PFSK-1 (cell line): Measurements from ENCODE around the gene FADS2.

Experiments
- FOXP2 ChIP-seq: optimal IDR thresholded peaks from 2 replicates; pipeline ENCODE3; 2011; ENCODE audit warnings: borderline replicate concordance, control low read depth, inconsistent platforms; ENCODE audit not compliant: insufficient read depth; ENCODE audit errors: extremely low read length, extremely low read depth
- POLR2AphosphoS5 ChIP-seq: IDR thresholded peaks from 2 replicates; pipeline ENCODE4 v1.6.1; 2012; ENCODE audit warnings: low read depth, mild to moderate bottlenecking, control low read depth, low read length, moderate library complexity
- REST ChIP-seq, 2 experiments: IDR thresholded peaks; 2 replicates each; pipeline versions ENCODE4 v1.6.1 to v1.8.0; 2011 to 2012; ENCODE audit warnings: low read depth in 2 of 2, low read length in 2 of 2, control low read depth in 1 of 2, inconsistent platforms in 1 of 2, mild to moderate bottlenecking in 1 of 2, moderate library complexity in 1 of 2; ENCODE audit not compliant: insufficient read depth in 1 of 2
- SIN3A ChIP-seq: IDR thresholded peaks from 2 replicates; pipeline ENCODE4 v1.6.1; 2012; ENCODE audit warnings: mild to moderate bottlenecking, low read length, moderate library complexity, borderline replicate concordance; ENCODE audit not compliant: insufficient read depth
- TAF1 ChIP-seq: IDR thresholded peaks from 2 replicates; pipeline ENCODE4 v1.6.1; 2012; ENCODE audit warnings: low read length, control low read depth, borderline replicate concordance; ENCODE audit not compliant: insufficient read depth

DNA sequence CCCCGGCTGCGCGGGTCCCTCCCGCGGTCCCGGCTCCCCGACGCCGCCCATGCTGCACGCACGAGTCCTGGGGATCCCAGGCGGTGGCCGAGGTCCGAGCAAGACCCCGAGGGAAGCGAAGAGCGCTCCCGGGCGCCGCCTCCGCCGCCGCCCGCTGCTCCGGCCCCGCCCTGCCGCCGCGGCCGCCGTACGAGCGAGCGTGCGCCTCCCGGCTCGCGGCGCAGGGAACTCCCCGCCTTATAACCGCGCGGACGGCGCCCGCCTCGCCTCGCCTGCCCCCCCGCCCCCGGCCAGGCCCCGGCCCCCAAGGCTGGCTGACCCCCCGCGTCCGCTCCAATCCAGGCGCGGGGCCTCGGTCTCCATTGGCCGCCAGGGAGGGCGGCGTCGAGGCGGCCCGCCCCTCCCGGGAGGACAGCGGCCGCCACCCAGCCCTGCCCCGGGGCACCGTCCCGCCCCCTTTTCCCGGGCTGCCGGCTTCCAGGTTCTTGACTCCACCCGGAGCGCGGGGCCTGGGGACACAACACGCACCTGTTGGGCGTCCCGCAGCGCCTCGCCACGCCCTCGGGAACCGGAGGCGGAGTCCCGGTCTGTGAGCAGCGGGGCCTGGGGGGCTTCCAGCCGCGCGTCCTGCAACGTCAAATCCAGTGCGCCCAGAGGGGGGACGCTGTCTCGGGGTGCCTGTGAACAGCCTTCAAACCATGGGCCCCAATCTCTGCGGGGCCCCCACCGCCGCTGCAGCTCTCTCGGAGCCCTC is 63.4 kb downstream of the FADS2 start, which contains the start of gene FADS3:
- no peak for TF ChIP-seq TAF1
- TF ChIP-seq POLR2AphosphoS5 = no peak
- TF ChIP-seq FOXP2 = peak; percentile 79
- TF ChIP-seq REST (IDR thresholded peaks at IDR 0.05; ENCODE audit: insufficient read depth in 1 of 2, low read depth in 2 of 2, low read length in 2 of 2) = no peak
- no peak for TF ChIP-seq SIN3A
